Activated T-helper 1 cell treated with anti-CD3 and anti-CD28 coated beads, Interleukin-2, amount 50 U/mL, for 16 hours (primary cell): ENCODE results near the gene CRIP1.

ENCODE experiments used
- DNase-seq, 2 donors: peaks; one replicate each; pipeline ENCODE4 v3.0.0-alpha.2; 2020; ENCODE audit warnings: low read depth in 1 of 2, low spot score in 1 of 2

Gene CRIP1

GRCh38 chr14:105486163-105486973 lies at the start of gene CRIP1:
Gene CRIP1 (plus strand): TSS chr14:105486886. CDS start chr14:105487260, 374 bp downstream.
- DNase-seq = no peak

DNA sequence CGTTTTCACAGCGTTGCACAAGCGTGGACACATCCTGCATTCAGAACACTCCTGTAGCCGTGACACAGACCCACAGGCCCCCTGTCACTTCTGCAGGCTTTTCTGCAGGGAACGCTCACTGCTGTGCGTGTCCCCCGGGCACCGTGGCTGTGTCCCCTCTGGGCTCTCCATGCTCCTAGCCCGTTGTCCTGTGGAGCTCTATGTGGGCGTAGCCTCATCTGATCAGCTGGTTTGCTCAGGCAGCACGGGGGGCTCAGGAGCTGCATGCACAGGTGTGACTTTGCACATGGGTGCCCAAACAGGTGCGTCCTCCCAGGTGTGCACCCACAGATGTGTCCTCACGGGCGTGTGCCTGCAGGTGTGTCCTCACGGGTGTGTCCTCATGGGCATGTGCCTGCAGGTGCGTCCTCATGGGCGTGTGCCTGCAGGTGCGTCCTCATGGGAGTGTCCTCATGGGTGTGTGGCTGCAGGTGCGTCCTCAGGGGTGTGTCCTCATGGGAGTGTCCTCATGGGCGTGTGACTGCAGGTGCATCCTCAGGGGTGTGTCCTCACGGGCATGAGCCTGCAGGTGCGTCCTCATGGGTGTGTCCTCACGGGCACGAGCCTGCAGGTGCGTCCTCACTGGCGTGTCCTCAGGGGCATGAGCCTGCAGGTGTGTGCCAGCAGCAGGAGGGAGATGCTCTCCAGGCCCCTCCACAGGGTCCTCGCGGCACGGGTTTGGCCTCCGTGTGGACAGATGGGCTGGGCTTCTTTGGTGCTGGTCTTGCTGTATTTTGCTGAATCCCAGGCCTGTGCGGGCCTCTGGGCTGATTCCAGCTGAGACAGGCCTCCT lies 49.6 kb upstream of the CRIP1 start:
- DNase-seq = no peak

GRCh38 chr14:105437723-105438500 lies 48.8 kb upstream of the CRIP1 start:
- DNase-seq = no peak

- DNase-seq = no peak
Measured at GRCh38 chr14:105439179-105439578, 47.5 kb upstream of the CRIP1 start.

DNA sequence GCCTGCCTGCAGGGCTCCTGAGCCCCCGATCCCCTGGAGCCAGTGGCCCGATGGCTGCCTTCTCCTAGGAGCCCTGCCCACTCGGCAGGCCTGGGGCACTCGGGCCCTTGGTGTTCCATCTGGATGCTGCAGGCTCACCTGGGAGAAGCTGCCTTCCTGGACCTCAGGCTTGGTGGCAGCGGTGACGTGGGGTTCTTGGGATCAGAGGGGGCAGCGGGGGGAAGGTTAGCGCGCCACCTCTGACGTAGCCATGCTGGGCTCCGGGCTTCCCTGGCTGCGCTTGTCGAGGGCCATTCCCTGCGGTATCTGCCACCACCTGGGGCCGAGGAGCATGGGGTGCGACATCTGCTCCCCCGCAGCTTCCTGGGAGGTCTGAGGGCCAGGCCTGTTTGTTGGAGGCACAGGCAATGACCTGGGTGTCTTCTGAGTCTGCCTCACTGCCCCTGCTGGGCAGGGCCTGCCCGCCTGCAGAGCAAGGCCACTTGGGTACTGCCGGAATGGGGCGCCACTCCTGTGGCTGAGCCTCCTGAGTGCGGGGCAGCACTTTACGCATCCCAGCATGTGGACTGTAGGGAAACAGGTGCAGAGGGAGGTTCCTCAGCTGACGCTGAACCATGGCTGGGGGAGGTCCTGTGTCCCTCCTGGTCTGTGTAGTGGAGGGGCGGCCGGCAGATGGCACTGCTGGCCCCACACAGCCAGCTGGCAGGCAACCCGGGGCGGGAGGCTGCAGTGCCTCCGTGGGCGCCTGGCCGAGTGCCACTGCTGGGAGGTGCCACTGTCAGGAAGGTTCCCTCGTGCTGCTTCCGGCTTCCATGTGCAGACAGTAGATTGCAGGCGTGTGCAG lies 46.8 kb upstream of the CRIP1 start:
- no peak for DNase-seq

- DNase-seq = no peak
Measured at GRCh38 chr14:105440554-105440900, 46.2 kb upstream of the CRIP1 start.

DNA sequence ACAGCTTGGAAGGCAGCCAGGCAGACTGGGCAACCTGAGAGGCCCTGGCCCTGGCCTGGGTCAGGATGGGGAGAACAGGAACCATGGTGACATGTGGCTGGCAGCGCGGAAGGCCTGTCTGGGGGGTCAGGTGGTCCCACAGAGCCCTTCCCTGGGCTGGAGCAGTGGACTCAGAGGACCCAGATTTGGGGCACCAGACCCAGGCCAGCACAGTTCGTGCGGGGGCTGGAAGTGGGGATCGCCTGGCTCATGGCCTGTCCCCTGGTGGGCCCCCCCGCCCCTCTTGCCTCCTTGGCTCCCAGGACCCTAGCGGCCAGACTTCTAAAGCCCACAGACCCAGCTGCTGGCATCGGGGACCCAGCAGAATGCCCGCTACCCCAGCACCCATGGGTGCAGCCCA lies 45.7 kb upstream of the CRIP1 start:
- no peak for DNase-seq

DNA sequence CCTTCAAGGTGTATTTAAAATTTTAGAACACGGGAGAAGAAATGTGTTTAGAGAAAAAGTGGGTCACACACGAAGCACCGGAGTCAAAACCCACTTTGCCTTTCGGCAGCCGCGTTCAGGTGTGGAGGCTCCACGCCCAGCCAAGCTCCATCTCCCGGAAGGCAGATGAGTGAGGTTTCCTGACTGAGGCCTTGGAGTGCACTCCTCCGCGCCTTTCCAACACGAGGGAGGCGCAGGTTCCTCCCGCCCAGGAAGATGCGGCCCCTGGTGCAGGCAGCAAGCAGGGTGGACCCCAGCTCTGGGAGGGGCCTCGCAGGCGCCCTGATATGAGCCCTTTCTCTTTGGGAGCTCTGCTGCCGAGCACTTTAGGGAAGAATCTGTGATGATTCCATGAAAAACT lies 44.6 kb upstream of the CRIP1 start:
- no peak for DNase-seq

DNA sequence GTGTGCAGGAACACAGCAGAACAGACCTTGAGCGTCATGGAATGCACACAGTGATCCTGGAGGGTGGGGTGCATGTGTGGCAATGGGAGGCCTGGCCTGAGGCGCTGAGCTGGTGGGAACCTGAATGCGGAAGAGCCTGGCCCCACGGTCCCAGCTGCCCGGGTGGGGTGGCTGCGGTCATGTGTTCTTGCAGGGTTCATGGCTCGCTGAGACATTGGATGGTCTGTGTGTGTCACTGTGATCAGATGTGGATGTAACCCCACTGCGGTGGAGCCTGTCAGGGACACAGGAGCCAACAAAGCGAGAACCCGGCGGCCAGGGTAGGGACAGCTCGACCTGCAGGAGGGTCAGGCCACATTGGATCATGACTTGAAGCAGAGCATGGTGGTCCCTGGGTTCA lies 43.9 kb upstream of the CRIP1 start:
- no peak for DNase-seq

- no peak for DNase-seq
Measured at GRCh38 chr14:105444859-105445258, 41.8 kb upstream of the CRIP1 start.

DNA sequence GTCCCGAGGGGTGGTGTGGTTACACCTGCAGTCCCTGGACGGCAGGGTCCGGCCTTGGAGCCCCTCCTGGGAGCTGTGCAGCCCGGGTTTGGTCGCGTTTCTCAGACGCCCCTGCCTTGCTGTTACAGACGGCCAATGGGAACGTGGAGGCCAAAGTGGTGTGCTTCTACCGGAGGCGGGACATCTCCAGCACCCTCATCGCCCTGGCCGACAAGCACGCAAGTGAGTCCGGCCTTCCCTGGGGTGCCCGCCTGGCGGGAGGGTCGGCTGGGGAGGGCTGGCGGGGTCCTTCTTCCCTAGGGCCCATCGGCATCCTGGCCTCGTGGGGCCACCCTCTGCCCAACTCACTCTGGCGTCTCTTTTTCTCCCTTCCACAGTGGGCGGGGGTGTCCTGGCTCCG lies 41.4 kb upstream of the CRIP1 start:
- DNase-seq = no peak

DNA sequence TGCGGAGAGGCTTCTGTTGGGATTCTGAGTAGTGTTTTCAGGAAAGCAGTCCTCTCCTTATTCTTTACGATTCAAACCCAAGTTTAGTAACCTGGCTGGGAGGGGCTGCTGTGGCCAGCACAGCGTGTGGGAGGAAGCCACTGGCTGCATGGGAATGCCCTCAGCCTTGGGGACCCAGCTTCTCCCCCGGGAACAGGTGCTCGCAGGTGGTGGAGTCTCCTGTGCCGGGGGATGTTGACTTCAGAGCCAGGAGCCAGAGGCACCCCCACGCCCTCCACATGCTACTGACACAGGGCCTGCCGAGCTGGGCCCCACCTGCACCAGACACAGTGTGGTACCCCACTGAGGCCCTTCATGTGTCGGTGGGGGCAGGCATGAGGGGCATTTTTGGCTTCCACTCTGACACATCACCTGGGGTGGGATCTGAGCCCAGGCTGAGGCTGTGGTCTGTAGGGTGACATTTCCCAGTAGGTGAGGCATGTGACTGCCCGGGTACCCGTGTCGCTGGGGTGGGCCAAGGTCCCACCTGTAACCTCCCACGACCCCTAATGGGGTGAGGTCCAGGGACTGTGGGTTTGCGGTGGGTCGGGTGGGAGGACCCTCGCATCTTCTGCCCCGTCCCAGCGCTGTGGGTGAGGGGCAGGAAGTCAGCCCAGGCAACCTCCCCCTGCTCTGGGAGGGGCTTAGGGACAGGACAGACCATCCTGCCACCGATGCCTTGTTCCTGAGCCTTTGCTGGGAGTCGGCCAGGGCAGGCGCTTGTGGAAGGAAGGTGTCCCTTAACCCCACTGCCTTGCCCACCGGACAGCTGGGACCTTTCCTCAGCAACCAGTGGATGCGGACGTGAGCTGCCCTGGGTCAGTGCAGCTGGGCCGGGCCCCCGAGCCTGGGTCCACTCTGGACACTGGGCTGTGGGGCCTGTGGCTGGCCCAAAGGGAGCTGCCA lies 40.5 kb upstream of the CRIP1 start:
- DNase-seq = no peak

- no peak for DNase-seq
Measured at GRCh38 chr14:105446971-105447370, 39.7 kb upstream of the CRIP1 start.

GRCh38 chr14:105447651-105448640 lies 38.7 kb upstream of the CRIP1 start:
- no peak for DNase-seq

GRCh38 chr14:105448706-105449111 lies 38.0 kb upstream of the CRIP1 start:
- peak; percentile 35 to 50 for DNase-seq

DNA sequence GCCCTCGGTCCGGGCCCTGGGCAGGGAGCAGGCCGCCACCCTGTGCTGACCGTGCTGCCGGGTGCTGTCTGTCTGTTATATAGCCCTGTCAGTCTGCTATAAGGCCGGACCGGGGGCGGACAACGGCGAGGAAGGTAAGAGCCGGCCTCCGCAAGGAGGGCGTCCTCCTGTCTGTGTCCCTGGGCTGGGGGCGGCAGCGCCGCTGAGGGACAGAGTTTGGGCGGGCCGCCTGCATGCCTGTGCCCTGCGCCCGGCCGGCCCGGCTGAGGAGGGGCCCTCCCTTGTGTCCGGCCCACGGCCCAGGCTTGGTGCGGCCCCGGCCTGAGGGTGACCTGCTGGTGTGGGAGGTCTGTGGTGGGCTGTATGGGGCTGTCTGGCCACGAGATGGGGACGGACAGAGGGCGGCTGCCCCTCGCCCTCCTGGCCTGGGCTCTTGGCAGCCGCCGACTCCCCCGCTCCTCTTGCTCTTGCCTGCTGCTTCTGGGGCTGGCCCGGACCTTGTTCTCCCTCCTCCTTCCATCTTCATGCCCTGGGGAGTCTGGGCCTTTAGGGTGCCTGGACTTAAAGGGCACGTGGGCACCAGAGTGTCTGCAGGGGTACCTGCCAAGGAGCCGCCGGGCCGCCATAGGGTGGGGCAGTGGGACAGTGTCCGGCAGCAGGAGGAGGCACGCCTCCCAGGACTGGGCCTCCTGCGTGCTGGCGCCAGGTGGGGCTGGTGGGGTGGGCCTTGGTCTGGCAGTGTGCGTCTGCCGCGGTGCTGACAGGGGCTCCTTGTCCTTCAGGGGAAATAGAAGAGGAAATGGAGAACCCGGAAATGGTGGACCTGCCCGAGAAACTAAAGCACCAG lies 37.2 kb upstream of the CRIP1 start:
- DNase-seq = no peak

- DNase-seq = no peak
Measured at GRCh38 chr14:105450123-105450505, 36.6 kb upstream of the CRIP1 start.
